HG03571 (cell line): ENCODE measurements around the gene FSCN2.
"Not testable (repeated sequence)": the region's sequence is repeated elsewhere in the genome, so short reads cannot be mapped to it uniquely, and the experiment has no call there.

Experiments
- ATAC-seq: cut with Tn5 transposase; IDR thresholded peaks from one replicate; pipeline ENCODE4 v1.9.1; 2021; ENCODE audit not compliant: unreplicated experiment

Gene FSCN2

GRCh38 chr17:81524039-81524864 is 3.9 kb upstream of the FSCN2 start:
- ATAC-seq, result no peak

- no peak for ATAC-seq
Observed at GRCh38 chr17:81524865-81525159, 3.4 kb upstream of the FSCN2 start.

DNA sequence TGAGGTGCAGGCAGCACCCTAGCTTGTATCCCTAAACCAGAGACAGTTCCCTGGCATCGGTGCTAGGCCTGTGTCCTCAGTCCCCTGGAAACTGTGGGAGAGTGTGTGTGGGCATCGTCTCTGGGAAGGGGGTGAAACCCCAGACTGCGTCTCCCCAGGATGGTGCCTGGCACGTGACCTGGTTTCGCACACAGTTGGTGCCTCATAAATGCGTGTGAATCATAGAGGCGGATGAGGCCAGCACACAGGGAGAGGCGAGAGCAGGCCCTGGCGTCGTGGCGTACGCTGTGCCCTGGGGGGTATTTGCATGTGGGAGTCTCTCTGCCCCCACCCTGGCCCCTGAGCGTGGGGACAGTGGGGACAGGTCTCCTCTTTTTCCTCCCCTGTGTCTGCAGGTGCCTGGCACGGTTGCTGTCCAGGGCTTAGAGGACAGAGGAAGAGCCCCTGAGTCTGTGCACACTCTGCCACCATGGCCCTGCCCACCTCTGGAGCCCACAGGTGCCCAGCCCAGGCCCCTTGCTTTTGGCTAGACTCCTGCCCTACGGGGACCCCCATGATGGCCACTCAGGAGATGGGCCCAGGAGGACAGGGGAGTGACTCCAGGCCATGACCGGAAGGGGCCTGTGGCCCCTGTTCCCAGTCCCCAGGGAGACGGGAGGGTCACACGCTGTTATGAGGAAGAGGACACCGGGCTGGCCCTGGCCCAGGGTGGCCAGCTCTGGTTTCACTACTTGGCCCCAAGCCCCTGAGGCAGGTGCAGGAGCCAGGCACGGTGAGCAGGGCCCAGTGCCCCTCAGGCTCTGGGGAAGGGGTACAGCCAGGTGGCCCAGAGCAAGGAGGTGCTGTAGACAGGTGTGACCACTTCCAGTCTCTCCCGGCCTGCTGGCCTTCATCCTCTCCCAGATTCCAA is 1.3 kb upstream of the FSCN2 start:
- no peak for ATAC-seq

- ATAC-seq, result no peak
Observed at GRCh38 chr17:81528384-81528650, 140 bp downstream of the FSCN2 start.

GRCh38 chr17:81528651-81529436 is 667 bp downstream of the FSCN2 start:
- no peak for ATAC-seq

- no peak for ATAC-seq
Observed at GRCh38 chr17:81529437-81529803, 1.2 kb downstream of the FSCN2 start.

DNA sequence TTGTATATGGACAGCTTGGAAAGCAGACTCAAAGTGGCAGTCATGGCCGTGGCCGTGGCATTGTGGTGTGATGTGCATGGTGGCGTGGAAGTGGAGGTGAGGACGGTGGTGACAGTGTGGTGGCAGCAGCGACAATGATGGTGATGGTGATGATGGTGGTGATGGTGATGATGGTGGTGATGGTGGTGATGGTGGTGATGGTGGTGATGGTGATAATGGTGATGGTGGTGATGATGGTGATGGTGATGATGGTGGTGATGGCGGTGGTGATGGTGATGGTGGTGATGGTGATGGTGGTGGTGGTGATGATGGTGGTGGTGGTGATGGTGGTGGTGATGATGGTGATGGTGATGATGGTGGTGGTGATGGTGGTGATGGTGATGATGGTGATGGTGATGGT is 2.8 kb downstream of the FSCN2 start:
- not testable (repeated sequence) for ATAC-seq

DNA sequence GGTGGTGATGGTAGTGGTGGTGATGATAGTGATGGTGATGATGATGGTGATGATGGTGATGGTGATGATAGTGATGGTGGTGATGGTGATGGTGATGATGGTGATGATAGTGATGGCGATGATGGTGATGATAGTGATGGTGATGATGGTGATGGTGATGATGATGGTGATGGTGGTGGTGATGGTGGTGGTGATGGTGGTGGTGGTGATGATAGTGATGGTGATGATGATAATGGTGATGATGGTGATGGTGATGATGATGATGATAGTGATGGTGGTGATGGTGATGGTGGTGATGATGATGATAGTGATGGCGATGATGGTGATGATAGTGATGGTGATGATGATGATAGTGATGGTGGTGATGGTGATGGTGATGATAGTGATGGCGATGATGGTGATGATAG is 3.8 kb downstream of the FSCN2 start:
- ATAC-seq, result not testable (repeated sequence)

GRCh38 chr17:81532490-81533287 is 4.5 kb downstream of the FSCN2 start:
- no peak for ATAC-seq

- no peak for ATAC-seq
Observed at GRCh38 chr17:81533339-81534141, 5.4 kb downstream of the FSCN2 start.

- no peak for ATAC-seq
Observed at GRCh38 chr17:81534157-81535006, 6.2 kb downstream of the FSCN2 start.

- no peak for ATAC-seq
Observed at GRCh38 chr17:81535007-81535328, 6.8 kb downstream of the FSCN2 start.

- ATAC-seq, result no peak
Observed at GRCh38 chr17:81535480-81536298, 7.5 kb downstream of the FSCN2 start.

DNA sequence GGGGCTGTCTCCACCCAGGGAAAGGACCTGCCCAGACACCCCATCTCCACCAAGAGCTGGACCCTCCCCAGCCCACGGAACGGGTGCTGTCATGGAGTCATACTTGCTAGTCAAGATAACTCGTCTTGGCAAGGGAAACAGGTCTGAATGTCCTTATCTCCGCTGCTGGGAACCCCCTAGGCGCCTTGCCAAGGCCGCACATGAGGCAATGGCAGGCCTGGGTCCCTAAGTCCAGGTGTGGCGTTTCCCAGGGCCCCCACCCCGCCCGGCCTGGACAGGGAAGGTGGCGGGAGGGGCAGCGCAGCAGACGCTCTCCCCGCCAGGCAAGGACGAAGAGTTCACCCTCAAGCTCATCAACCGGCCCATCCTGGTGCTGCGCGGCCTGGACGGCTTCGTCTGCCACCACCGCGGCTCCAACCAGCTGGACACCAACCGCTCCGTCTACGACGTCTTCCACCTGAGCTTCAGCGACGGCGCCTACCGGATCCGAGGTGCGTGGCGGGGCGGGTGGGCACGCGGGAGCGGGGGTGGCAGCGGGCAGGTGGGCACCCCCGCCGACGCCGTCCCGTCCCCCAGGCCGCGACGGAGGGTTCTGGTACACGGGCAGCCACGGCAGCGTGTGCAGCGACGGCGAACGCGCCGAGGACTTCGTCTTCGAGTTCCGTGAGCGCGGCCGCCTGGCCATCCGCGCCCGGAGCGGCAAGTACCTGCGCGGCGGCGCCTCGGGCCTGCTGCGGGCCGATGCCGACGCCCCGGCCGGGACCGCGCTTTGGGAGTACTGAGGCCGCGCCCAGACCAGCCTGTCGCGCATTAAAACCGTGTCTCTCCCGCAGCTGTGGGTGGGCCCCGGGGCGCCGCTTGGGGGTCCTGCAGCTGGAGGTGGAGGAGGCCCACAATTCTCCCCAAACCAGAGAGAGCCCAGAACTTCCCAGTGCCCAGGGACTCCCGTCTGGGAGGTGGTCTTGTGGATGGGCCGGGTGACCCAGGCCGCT is 8.4 kb downstream of the FSCN2 start:
- ATAC-seq, result no peak

DNA sequence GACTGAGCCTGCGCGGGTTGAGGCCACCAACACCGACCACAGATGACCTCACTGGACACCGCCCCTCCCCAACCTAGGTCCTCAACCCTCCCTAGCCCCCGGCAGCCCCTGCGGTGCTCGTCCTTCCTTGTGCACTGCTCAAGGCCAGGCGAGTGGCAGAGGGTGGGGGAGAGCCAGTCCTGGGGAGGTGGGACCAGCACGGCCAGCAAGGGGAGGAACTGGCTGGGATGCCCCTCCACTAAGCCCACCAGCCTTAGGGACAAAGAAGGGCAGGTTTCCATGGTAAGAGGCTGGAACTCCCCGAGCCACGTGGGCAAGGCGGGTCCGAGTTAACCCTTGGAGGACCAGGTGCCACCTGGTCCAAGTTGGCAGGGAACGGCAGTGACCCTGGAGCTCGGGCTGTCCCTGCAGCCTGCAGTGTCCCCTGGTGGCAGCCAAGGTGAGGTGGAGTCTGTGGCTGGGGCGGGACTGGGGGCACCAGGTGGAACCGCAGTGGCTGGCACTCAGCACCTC is 9.2 kb downstream of the FSCN2 start:
- no peak for ATAC-seq

- no peak for ATAC-seq
Observed at GRCh38 chr17:81537856-81538555, 9.8 kb downstream of the FSCN2 start.
